GM15510 (cell line): ENCODE measurements around the gene LRP1.

Experiments used
- POLR2A ChIP-seq: IDR thresholded peaks from 3 replicates; pipeline ENCODE4 v1.6.1; 2011; ENCODE audit warnings: borderline replicate concordance; ENCODE audit not compliant: insufficient read length; ENCODE audit errors: extremely low read depth

LRP1 gene

DNA sequence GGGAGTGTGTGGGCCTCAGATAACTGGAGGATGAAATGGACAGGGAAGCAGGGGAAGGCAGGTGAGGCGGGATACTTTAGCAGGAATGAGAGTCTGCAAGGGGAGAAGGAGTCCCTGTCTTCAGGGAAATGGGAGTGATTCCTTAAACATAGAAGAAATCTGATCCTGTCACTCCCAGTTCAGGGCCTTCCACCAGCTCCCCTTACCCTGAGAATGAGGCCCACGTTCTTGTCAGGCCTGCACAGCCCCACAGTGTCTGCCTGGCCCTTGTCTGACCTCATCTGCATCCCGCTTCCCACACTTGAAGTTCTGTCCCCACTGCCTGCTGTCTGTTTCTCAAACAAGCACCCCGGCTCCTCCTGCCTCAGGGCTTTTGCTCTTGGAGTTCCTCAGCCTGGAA is 31.8 kb downstream of the LRP1 start:
- TF ChIP-seq POLR2A, result no peak

DNA sequence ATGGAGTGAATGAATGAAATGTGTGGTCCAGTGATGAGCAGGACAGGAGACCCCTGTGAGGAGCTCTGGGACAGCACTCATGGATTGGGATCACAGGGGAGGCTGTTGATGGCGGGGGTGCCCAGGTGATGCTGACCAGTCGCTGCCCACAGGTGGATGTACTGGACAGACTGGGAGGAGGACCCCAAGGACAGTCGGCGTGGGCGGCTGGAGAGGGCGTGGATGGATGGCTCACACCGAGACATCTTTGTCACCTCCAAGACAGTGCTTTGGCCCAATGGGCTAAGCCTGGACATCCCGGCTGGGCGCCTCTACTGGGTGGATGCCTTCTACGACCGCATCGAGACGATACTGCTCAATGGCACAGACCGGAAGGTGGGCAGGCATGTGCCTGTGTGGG is 32.5 kb downstream of the LRP1 start:
- no peak for TF ChIP-seq POLR2A

DNA sequence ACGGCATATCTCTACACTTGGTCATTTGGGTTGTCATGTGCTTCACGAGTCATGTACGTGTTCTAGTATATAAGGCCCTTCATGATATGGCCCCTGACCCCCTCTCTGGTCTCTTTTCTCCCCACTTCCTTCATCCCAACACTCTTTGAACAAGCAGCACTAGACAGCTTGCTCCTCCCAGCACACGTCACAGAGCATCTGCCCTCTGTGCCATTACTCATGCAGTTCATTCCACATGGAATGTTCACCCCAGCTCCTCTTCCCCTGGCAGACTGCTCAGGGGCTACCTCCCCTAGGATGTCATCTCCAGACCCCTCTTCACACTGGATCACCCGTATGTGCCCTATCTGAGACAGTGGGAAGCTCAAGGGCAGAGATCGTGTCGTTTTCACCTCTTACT is 33.2 kb downstream of the LRP1 start:
- TF ChIP-seq POLR2A, result no peak

DNA sequence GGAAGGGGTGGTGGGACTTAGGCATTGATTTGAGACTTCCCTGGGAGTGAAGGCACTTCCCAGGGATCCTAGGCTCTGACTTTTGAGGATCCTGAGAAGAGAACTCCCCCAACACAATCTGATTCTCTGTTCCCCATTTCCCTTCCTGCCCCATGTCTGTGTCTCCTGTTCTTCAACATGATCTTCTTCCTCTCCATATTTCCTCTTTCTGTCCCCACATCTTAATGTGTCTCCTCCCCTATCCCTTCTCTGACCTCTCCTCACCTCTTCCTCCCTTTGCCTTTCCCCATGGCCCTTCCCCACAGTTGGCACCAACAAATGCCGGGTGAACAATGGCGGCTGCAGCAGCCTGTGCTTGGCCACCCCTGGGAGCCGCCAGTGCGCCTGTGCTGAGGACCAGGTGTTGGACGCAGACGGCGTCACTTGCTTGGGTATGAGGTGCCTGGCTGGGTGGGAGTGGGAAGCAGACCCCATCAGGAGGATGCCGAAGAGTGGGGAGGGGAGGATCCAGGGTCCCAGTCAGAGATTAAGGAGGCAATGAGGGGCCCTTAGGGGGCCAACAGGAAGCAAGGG is 34.4 kb downstream of the LRP1 start:
- no peak for TF ChIP-seq POLR2A

DNA sequence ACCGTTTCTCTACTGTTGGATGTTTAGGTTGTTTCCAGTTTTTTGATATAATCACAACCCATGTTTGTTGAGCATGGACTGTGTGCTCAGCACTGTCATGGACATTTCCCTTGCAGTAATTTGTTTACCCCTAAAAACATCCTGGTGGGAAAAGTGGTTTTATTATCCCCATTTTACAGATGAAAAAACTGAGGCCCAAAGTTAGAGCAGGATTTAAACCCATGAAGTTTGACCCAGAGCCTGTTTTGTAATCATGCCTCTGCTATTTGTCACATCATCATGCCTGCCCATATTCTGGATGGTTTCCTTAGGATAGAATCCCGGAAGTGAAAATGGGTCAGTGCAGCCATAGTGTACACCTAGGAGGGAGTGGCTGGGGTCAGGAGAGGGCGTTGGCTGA is 36.2 kb downstream of the LRP1 start:
- no peak for TF ChIP-seq POLR2A

DNA sequence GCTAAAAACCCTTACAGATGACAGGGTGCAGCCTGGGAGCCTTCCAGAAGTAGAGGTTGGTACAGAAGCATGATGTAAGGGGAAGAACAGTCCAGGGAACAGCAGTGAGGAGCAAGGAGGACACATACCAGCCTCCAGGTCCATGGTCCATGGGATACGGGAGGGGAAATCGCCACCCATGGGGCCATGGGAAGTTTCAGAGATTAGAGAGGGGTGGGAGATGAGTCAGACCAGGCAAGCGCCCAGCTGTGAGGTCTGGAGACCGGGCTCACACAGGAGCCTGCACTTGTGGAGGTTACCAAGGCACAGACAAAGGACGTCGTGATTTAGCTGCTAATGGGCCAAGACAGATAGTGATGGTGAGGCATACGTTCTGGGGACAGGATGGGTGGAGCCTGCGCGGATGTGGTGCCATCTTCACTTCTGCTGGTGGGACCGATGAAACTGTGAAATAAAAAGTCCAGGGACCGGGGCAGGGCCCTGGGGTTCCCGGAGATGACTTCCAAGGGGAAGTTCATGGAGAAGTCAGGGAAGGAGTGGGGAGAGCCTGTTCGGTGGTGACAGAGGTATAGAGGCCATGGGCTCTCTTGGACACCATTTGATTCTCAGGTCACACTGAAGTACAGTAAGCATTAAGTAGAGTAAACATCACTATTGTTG is 36.8 kb downstream of the LRP1 start:
- no peak for TF ChIP-seq POLR2A

DNA sequence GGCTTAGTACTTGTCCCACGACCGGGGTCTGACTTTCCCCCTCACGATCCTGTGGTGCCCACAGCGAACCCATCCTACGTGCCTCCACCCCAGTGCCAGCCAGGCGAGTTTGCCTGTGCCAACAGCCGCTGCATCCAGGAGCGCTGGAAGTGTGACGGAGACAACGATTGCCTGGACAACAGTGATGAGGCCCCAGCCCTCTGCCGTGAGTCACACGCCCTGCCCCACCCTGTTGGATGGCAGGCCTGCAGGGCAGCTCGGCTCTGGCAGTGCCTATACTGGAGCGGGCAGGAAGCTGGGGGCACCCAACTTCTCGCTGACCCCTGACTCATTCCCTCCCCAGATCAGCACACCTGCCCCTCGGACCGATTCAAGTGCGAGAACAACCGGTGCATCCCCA is 37.5 kb downstream of the LRP1 start:
- TF ChIP-seq POLR2A, result no peak

DNA sequence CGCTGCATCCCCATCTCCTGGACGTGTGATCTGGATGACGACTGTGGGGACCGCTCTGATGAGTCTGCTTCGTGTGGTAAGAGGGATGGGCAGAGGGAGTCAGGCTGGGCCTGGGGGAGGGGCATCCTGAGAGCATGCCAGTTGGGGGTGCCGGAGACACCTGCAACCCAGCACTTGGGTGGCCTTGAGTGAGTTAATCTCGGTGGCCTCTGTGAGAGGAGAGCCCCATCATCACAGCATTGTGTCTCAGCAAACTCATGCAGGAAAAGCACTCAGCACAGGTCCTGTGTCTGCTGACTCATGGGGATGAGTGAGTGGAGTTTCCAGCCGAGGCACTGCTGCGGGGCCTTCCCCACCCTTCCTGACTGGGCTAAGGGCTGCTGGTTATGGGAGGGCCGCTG is 38.7 kb downstream of the LRP1 start:
- TF ChIP-seq POLR2A, result no peak

DNA sequence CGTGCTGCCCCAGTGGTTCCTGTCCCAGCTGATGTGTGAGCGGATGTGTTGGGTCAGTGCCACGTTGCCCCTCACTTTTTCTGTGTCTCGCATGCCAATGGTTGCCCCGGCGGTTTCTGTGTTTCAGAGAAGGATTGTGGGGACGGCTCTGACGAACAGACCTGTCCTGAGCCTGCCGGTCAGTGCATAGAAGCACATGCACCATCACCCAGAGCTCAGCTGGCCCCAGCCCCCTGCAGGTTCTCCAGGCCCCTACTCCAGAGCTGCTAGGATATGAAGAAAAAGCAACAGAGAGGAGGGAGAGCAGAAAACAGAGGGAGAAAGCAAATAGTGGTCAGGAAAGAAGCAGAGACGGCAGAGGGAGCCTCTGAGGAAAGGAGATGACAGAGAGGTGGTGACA is 39.8 kb downstream of the LRP1 start:
- TF ChIP-seq POLR2A, result no peak

DNA sequence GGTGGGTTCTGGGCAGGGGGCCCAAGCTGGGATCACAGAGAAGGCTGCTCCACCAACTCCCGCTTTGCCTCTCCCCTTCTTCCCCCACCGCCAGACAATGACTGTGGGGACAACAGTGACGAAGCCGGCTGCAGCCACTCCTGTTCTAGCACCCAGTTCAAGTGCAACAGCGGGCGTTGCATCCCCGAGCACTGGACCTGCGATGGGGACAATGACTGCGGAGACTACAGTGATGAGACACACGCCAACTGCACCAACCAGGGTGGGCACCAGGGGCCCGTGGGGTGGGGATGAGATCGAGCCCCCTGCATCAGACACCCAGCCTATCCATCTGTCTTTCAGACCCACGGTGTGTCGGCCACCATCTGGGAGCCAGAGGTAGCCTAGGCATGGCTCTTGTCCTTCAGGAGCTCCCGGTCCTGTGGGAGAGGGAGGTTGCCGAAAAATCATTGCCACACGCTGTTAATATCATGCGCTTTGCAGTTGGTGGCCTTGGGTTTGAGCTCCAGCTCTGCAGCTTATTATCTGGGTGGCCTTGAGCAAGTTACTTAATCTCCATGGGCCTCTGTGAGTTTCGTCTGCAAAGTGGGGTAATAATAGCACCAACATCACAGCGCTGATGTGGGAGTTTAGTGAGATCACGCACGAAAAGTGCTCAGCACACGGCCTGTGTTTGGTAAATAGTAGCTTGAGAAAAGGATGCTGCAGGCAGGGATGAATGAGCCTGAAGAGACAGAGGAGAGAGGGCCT is 40.9 kb downstream of the LRP1 start:
- TF ChIP-seq POLR2A, result no peak

DNA sequence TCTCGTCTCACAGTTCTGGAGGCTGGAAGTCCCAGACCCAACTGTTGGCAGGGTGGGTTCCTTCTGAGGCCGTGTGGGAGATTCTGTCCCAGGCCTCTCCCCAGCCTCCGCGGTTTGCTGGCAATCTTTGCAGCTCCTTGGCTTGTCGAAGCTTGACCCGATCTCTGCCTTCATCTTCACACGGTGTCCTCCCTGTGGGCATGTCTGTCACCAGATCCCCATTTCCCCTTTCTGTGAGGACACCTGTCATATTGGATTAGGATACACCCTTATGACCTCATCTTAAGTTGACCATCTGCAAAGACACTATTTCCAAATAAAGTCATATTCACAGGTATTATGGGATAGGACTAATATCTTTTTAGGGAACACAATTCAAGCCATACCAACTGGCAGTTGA is 41.7 kb downstream of the LRP1 start:
- no peak for TF ChIP-seq POLR2A

DNA sequence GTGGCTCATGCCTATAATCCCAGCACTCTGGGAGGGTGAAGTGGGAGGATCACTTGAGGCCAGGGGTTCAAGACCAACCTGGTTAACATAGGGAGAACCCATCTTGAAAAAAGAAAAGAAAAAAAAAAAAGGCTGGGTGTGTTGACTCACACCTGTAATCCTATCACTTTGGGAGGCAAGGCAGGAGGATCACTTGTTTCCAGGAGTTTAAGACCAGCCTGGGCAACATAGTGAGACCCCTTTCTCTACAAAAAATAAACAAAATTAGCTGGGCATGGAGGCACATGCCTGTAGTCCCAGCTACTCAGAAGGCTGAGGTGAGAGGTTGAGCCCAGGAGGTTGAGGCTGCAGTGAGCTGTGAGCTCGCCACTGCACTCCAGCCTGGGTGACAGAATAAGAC is 42.1 kb downstream of the LRP1 start:
- no peak for TF ChIP-seq POLR2A

DNA sequence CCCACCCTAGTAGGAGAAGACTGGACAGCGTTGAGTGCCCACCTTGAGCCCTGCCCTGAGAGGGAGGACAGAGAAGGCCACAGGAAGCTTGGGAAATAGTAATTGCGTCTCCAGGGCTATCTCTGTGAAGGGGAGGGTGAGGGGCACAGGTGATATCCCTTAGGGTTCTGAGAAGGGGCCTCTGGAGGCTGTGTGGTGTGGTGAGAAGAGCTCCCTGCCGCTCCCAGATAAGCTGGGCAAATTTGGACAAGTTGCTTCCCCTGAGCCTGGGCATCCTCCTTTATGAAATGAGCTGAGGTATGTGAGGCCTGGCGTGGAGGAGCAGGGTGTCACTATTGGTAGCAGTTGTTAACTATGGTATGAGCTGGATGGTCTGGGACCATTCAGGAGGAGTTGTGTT is 42.6 kb downstream of the LRP1 start:
- no peak for TF ChIP-seq POLR2A

DNA sequence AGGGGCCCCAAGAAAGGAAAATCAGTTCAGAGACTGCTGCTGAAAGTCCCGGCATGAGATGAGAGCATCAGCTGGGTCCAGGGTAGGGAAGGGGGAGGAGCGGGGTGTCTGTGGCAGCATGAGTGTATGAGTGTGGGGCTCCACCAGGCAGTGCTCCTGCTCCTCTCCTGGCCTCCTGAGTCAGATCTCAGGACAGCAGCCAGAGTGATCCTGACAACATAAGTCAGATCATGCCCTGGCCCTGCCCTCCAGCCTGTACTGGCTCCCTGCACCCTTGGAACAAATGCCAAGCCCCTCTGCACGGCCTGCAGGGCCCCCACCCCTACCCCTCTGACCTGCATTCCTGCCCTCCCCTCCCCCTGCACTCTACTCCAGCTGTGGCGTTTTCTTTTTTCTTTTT is 43.4 kb downstream of the LRP1 start:
- no peak for TF ChIP-seq POLR2A

DNA sequence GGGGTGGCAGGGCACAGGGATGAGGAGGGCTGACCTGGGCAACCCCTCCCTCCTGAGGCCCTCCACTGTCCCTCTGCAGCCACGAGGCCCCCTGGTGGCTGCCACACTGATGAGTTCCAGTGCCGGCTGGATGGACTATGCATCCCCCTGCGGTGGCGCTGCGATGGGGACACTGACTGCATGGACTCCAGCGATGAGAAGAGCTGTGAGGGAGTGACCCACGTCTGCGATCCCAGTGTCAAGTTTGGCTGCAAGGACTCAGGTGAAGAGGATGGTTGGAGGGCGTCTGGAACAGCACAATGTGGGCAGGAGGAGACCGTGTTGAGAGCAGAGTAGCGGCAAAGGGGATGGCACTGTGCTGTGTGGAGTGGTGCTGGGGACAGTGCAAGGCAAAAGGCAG is 44.8 kb downstream of the LRP1 start:
- TF ChIP-seq POLR2A, result no peak

DNA sequence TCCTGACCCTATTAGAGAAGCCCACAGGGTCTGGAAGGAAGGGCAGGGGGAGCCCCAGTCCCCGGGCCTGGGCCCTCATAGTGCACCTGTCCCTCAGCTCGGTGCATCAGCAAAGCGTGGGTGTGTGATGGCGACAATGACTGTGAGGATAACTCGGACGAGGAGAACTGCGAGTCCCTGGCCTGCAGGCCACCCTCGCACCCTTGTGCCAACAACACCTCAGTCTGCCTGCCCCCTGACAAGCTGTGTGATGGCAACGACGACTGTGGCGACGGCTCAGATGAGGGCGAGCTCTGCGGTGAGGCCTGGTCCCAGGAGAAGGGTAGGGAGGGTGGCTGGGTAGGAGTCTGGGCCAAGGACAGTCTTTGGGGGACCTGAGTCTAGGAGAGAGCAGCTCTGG is 45.4 kb downstream of the LRP1 start:
- no peak for TF ChIP-seq POLR2A

DNA sequence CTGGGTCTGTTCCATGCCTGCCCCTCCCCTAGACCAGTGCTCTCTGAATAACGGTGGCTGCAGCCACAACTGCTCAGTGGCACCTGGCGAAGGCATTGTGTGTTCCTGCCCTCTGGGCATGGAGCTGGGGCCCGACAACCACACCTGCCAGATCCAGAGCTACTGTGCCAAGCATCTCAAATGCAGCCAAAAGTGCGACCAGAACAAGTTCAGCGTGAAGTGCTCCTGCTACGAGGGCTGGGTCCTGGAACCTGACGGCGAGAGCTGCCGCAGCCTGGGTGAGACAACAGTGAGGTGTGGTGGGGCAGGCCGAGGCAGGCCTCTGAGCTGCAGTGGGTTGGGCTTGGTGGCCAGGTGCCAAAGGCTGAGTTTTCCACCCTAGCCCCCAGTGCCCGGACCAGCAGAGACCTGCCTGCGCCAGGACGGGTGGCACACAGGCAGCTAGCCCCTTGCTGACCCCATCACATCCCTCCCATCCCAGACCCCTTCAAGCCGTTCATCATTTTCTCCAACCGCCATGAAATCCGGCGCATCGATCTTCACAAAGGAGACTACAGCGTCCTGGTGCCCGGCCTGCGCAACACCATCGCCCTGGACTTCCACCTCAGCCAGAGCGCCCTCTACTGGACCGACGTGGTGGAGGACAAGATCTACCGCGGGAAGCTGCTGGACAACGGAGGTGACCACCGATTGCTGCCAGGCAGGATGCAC is 47.3 kb downstream of the LRP1 start:
- no peak for TF ChIP-seq POLR2A

DNA sequence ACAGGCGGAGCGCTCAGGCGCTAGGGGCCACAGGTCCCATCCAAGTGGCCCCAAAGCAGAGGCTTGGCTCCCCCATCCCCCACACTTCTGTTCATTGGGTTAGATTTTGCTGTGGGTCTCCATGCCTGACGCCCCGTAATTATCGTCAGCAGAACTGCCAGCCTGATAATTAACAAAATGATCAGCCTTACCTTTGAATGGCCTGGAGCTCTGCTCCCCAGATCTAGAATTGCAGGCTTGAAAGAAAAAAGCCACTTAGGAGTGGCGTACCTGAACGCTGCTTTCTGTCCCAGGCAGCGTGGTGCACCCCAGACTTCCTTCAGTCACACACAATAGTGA is 47.8 kb downstream of the LRP1 start:
- no peak for TF ChIP-seq POLR2A
